Vagina (tissue), 2 donors: ENCODE data around the gene TEAD4.

ENCODE experiments used
- POLR2A ChIP-seq, 2 donors: fragments of 450-650 bp; IDR thresholded peaks; one replicate each; pipeline ENCODE4 v1.6.1; 2017; ENCODE audit warnings: antibody characterized with exemption in 2 of 2, mild to moderate bottlenecking in 2 of 2, moderate library complexity in 2 of 2
- POLR2AphosphoS5 ChIP-seq, 2 donors: sonication (generic); formaldehyde crosslinking; IDR thresholded peaks; one replicate each; pipeline ENCODE4 v1.9.0; 2017; ENCODE audit warnings: antibody characterized with exemption in 2 of 2, mild to moderate bottlenecking in 2 of 2, low read depth in 1 of 2; ENCODE audit not compliant: insufficient read depth in 1 of 2
- TF ChIP-seq, protein P1 (sequence below), 3 experiments: fragments of 450-650 bp in 2 of 3; fragments of 200-600 bp in 1 of 3; sonication (generic) in 1 of 3; IDR thresholded peaks; one replicate each; pipeline ENCODE4 v1.5.1; 2017 to 2019; ENCODE audit warnings: antibody characterized with exemption in 3 of 3, mild to moderate bottlenecking in 2 of 3, moderate library complexity in 2 of 3

- TF ChIP-seq, protein P1, sequence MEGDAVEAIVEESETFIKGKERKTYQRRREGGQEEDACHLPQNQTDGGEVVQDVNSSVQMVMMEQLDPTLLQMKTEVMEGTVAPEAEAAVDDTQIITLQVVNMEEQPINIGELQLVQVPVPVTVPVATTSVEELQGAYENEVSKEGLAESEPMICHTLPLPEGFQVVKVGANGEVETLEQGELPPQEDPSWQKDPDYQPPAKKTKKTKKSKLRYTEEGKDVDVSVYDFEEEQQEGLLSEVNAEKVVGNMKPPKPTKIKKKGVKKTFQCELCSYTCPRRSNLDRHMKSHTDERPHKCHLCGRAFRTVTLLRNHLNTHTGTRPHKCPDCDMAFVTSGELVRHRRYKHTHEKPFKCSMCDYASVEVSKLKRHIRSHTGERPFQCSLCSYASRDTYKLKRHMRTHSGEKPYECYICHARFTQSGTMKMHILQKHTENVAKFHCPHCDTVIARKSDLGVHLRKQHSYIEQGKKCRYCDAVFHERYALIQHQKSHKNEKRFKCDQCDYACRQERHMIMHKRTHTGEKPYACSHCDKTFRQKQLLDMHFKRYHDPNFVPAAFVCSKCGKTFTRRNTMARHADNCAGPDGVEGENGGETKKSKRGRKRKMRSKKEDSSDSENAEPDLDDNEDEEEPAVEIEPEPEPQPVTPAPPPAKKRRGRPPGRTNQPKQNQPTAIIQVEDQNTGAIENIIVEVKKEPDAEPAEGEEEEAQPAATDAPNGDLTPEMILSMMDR (IDR thresholded peaks at IDR 0.05) = no peak
- no peak for TF ChIP-seq POLR2AphosphoS5 (IDR thresholded peaks at IDR 0.05; ENCODE audit: insufficient read depth in 1 of 2, low read depth in 1 of 2)
- no peak for TF ChIP-seq POLR2A (IDR thresholded peaks at IDR 0.05)
Observed at GRCh38 chr12:2986876-2987275, 27.7 kb downstream of the TEAD4 start.
